RWPE1 (cell line): ENCODE data around the gene URM1.
"Not testable (repeated sequence)": the region's sequence is repeated elsewhere in the genome, so short reads cannot be mapped to it uniquely, and the experiment has no call there.

Experiments used
- CTCF ChIA-PET: fragments of 350-600 bp; sonication (Branson Sonifier 250); formaldehyde crosslinking; extraction: SDS; loops from one replicate; lab custom pipeline; 2021; lab: Yijun Ruan, JAX
- POLR2A ChIA-PET: fragments of 400-600 bp; formaldehyde crosslinking; extraction: SDS; loops from one replicate; lab custom pipeline; 2020; ENCODE audit warnings: antibody characterized with exemption; ENCODE audit not compliant: low non-redundant PET; lab: Yijun Ruan, JAX
- DNase-seq: peaks from one replicate; pipeline ENCODE4 v3.0.0; 2012; ENCODE audit warnings: low spot score
- H3K27ac ChIP-seq: fragments of 450-650 bp; 2 replicates; pipeline ENCODE4 v1.5.1; 2017
- CTCF ChIP-seq: fragments of 450-650 bp; conservative IDR thresholded peaks from 2 replicates; pipeline ENCODE4 v1.5.1; 2017; ENCODE audit warnings: low read depth, mild to moderate bottlenecking

URM1 gene

DNA sequence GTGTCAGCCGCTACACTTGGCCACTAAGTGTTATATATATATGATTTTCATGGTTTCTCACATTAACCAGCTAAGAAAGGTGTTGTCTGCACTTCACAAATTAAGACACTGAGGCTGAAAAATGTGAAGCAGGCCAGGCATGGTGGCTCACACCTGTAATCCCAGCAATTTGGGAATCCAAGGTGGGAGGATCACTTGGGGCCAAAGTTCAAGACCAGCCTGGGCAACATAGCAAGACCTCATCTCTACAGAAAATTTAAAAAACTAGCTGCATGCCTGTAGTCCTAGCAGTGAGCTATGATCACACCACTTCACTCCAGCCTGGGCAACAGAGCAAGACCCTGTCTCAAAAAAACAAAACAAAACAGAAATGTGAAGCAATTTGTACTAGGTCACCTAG lies 46.8 kb upstream of the URM1 start:
- TF ChIP-seq CTCF, result no peak
- POLR2A ChIA-PET, result no interaction called here
- CTCF ChIA-PET, result interaction anchor here (1.4 kb wide), 1 partner anchor 17 kb away, joined by 9 read pairs; no protein-coding TSS in a partner anchor
- peak overlapping the region; percentile 93 for H3K27ac ChIP-seq
- DNase-seq, result no peak

DNA sequence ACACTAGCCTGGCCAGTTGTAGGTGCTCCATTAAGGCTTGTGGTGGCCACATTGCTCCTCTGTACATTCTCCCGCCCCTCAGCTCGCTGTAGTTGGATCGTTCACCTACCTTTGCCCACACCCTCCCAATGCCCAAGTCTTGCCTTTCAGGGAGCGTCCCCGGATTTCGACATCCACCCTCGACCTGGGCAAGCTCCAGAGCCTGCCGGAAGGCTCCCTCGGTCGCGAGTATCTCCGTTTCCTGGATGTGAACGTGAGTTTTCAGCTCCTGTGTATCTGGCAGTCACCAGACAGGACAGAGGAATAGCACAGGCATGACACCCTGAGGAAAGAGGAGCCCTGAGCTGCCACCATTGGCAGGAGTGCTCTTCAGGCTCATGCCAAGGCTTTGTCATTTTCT lies 45.5 kb upstream of the URM1 start:
- TF ChIP-seq CTCF, result no peak
- POLR2A ChIA-PET, result no interaction called here
- CTCF ChIA-PET, result interaction anchor here (0.9 kb wide), 1 partner anchor 16 kb away, joined by 3 read pairs; no protein-coding TSS in a partner anchor

GRCh38 chr9:128333451-128333869 lies 37.7 kb upstream of the URM1 start:
- TF ChIP-seq CTCF, result no peak
- ChIA-PET CTCF (interaction anchor here (0.6 to 2.0 kb wide), 4 partner anchors 8 to 1292 kb away, joined by 3 to 9 read pairs (median 3); no protein-coding TSS in a partner anchor), POLR2A (no interaction called here)
- DNase-seq, result no peak
- H3K27ac ChIP-seq, result peak overlapping the region; percentile 36

More for the DNA sequence above, 45.5 kb upstream of the URM1 start:
- peak overlapping the region; percentile 49 for H3K27ac ChIP-seq
- no peak for DNase-seq

DNA sequence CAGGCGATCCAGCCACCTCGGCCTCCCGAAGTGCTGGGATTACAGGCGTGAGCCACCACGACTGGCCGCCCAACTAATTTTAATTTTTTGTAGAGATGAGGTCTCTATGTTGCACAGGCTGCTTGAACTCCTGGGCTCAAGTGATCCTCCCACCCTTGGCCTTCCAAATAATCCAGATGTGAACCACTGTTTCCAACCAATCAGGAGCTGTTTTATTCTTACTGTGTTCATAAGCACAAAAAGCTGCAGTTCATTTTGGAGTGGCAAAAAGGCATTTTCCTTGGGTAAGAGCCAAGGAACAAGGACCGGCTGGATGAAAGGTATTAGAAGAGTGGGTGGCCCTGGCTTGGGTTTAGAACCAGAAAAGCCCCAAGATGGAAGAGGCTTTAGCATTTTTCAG lies 36.0 kb upstream of the URM1 start:
- peak overlapping the region; percentile 36 for H3K27ac ChIP-seq
- ChIA-PET CTCF (interaction anchor here (0.6 kb wide), 1 partner anchor 86 kb away, joined by 4 read pairs; no protein-coding TSS in a partner anchor), POLR2A (no interaction called here)
- no peak for TF ChIP-seq CTCF
- no peak for DNase-seq

DNA sequence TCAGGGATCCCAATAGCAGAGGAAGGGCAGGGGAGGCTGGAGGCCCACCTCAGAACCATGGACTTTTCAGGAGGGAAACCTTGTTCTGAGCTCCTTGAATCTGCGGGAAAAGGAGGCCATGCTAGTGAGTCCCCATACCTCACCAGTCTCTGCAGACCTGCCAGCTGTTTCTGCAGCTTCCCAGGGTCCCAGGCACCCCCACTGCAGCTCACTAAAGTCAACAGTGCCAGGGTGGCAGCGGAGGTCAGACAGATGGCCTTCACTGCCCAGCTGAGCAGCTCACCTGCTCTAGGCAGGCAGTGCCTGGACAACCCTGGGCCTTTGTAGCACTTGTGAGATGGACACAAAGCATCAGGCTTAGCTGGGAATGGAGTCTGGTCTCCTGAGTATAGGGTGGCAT lies 35.3 kb upstream of the URM1 start:
- peak overlapping the region; percentile 15 for H3K27ac ChIP-seq
- CTCF ChIA-PET, result interaction anchor here (0.7 to 1.2 kb wide), 2 partner anchors 26 to 47 kb away, joined by 3 read pairs; no protein-coding TSS in a partner anchor
- no peak for TF ChIP-seq CTCF
- POLR2A ChIA-PET, result interaction anchor here (0.5 to 1.5 kb wide), 2 partner anchors 60 to 731 kb away, joined by 4 to 10 read pairs; partner anchors contain the start of genes GOLGA2 and SWI5
- DNase-seq, result no peak

- no peak for DNase-seq
- CTCF ChIA-PET, result no interaction called here
- peak overlapping the region; percentile 3; the same call in 1 of the 2 replicates for H3K27ac ChIP-seq
- TF ChIP-seq CTCF, result no peak
- POLR2A ChIA-PET, result interaction anchor here (0.7 kb wide), 1 partner anchor 116 kb away, joined by 4 read pairs; no protein-coding TSS in a partner anchor
Observed at GRCh38 chr9:128337936-128338335, 33.2 kb upstream of the URM1 start.

DNA sequence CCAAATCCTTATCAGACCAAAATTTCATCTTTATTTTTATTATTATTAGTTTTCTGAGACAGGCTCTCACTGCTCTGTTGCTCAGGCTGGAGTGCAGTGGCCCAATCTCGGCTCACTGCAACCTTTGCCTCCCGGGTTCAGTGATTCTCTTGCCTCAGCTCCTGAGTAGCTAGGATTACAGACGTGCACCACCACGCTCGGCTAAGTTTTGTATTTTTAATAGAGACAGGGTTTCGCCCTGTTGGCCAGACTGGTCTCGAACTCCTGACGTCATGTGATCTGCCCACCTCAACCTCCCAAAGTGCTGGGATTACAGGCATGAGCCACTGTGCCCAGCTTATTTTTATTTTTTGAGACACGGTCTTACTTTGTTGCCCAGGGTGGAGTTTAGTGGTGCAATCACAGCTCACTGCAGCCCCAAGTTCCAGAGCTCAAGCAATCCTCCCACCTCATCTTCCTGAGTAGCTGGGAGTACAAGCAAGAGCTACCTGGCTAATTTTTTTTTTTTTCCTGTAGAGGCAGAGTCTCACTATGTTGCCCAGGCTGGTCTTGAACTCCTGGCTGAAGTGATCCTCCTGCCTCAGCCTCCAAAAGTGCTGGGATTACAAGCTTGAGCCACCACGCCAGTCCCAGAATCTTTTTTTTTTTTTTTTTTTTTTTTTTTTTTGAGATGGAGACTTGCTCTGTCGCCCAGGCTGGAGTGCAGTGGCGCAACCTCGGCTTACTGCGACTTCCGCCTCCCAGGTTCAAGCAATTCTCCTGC lies 32.1 kb upstream of the URM1 start:
- DNase-seq, CTCF ChIA-PET: not testable (repeated sequence)
- POLR2A ChIA-PET, result interaction anchor here (0.6 kb wide), 2 partner anchors 9 to 23 kb away, joined by 3 to 5 read pairs; no protein-coding TSS in a partner anchor
- H3K27ac ChIP-seq, result peak overlapping the region; percentile 86
